HG03025 (cell line): ENCODE measurements around the gene FXYD2.

Experiments
- ATAC-seq: cut with Tn5 transposase; IDR thresholded peaks from one replicate; pipeline ENCODE4 v1.9.1; 2021; ENCODE audit warnings: mild to moderate bottlenecking, moderate library complexity; ENCODE audit not compliant: unreplicated experiment, low FRiP score

The FXYD2 gene

GRCh38 chr11:117859061-117859460, 34.5 kb upstream of the FXYD2 start:
- ATAC-seq: no peak

GRCh38 chr11:117857734-117858414, 33.3 kb upstream of the FXYD2 start:
- no peak for ATAC-seq

GRCh38 chr11:117855912-117856651, 31.5 kb upstream of the FXYD2 start:
- no peak for ATAC-seq

- ATAC-seq: no peak
These were observed 30.8 kb upstream of the FXYD2 start for GRCh38 chr11:117855186-117855845.

GRCh38 chr11:117852309-117852708, 27.8 kb upstream of the FXYD2 start:
- ATAC-seq: no peak

- no peak for ATAC-seq
These were observed 27.3 kb upstream of the FXYD2 start for GRCh38 chr11:117851852-117852251.

GRCh38 chr11:117851106-117851505, 26.6 kb upstream of the FXYD2 start:
- ATAC-seq: no peak

GRCh38 chr11:117849781-117850414, 25.4 kb upstream of the FXYD2 start:
- no peak for ATAC-seq

- ATAC-seq: no peak
These were observed 19.3 kb upstream of the FXYD2 start for GRCh38 chr11:117843666-117844484.

- no peak for ATAC-seq
These were observed 17.8 kb upstream of the FXYD2 start for GRCh38 chr11:117842131-117842941.

- ATAC-seq: no peak
These were observed 17.0 kb upstream of the FXYD2 start for GRCh38 chr11:117841551-117842031.

GRCh38 chr11:117840881-117841550, 16.5 kb upstream of the FXYD2 start:
- no peak for ATAC-seq

- ATAC-seq: no peak
These were observed 15.6 kb upstream of the FXYD2 start for GRCh38 chr11:117839936-117840813.

- no peak for ATAC-seq
These were observed 14.9 kb upstream of the FXYD2 start for GRCh38 chr11:117839380-117839881.

GRCh38 chr11:117838901-117839300, 14.4 kb upstream of the FXYD2 start:
- no peak for ATAC-seq

GRCh38 chr11:117837791-117838190, 13.2 kb upstream of the FXYD2 start:
- no peak for ATAC-seq

- no peak for ATAC-seq
These were observed 12.7 kb upstream of the FXYD2 start for GRCh38 chr11:117837070-117837776.
